ENCODE data around the gene KHDRBS1.

DNA sequence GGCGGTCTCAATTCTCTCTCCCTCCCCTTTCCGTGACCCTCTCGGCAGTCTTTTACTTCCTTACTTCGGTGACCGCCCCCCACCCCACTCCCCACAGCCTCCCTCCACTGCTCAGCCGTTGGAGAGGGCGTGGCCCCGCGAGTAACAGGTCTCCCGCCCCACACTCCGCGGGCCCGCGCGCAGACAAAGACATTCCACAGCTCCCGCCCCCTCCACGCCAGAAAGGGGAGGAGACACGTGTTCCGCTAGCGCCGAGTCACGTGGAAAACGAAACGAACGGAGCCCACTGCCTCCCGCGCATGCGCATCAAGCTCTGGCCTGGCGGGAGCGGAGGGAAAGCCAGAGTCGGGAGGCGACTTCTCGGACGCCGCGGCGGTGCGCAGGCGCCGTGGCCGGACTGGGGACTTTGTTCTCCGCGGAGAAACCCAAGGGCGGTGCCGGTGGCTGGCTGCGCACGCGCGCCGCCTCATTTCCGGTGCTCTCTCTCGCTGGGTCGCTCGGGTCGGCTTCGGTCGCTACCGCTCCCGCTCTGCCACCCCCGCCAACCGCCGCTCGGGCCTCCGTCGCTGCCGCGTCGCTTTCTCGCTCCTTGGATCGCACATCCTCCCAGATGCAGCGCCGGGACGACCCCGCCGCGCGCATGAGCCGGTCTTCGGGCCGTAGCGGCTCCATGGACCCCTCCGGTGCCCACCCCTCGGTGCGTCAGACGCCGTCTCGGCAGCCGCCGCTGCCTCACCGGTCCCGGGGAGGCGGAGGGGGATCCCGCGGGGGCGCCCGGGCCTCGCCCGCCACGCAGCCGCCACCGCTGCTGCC, at the start of gene KHDRBS1:
- TF ChIP-seq POLR2A (IDR thresholded peaks at IDR 0.05) (peak; percentile 84 to 91), EP300 (IDR thresholded peaks at IDR 0.05) (peak in 1 of 4 donors; percentile 82), POLR2AphosphoS5 (IDR thresholded peaks at IDR 0.05) (peak; percentile 94 to 99 (median 96))
- TF ChIP-seq, protein P1, sequence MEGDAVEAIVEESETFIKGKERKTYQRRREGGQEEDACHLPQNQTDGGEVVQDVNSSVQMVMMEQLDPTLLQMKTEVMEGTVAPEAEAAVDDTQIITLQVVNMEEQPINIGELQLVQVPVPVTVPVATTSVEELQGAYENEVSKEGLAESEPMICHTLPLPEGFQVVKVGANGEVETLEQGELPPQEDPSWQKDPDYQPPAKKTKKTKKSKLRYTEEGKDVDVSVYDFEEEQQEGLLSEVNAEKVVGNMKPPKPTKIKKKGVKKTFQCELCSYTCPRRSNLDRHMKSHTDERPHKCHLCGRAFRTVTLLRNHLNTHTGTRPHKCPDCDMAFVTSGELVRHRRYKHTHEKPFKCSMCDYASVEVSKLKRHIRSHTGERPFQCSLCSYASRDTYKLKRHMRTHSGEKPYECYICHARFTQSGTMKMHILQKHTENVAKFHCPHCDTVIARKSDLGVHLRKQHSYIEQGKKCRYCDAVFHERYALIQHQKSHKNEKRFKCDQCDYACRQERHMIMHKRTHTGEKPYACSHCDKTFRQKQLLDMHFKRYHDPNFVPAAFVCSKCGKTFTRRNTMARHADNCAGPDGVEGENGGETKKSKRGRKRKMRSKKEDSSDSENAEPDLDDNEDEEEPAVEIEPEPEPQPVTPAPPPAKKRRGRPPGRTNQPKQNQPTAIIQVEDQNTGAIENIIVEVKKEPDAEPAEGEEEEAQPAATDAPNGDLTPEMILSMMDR (IDR thresholded peaks at IDR 0.05): no peak

Data from sigmoid colon (tissue), 4 donors.